Liver (tissue), 3 donors: ENCODE results near the gene APOBEC3F.

ENCODE experiments used
- ATF3 ChIP-seq: IDR thresholded peaks from 2 replicates; pipeline ENCODE4 v1.6.1; 2016; ENCODE audit warnings: antibody characterized with exemption
- CTCF ChIP-seq: fragments of 150-350 bp; IDR thresholded peaks from 2 replicates; pipeline ENCODE4 v1.5.1; 2017; ENCODE audit warnings: improper control_type of control experiment, low read depth, low read length; ENCODE audit not compliant: missing input control
- GABPA ChIP-seq, 2 donors: IDR thresholded peaks in 1 of 2; conservative IDR thresholded peaks in 1 of 2; 2 replicates each; pipeline ENCODE4 v1.6.1; 2016; ENCODE audit warnings: antibody characterized with exemption in 2 of 2, mild to moderate bottlenecking in 1 of 2, moderate library complexity in 1 of 2
- REST ChIP-seq: IDR thresholded peaks from 2 replicates; pipeline ENCODE4 v1.6.1; 2016; ENCODE audit warnings: antibody characterized with exemption, mild to moderate bottlenecking
- TAF1 ChIP-seq: conservative IDR thresholded peaks from 2 replicates; pipeline ENCODE4 v1.6.1; 2016; ENCODE audit warnings: antibody characterized with exemption, mild to moderate bottlenecking
- TF ChIP-seq, protein P1 (sequence below): IDR thresholded peaks from 2 replicates; pipeline ENCODE4 v1.6.1; 2016; ENCODE audit warnings: antibody characterized with exemption
- donor health status: healthy.
- donor health status: healthy.

DNA sequence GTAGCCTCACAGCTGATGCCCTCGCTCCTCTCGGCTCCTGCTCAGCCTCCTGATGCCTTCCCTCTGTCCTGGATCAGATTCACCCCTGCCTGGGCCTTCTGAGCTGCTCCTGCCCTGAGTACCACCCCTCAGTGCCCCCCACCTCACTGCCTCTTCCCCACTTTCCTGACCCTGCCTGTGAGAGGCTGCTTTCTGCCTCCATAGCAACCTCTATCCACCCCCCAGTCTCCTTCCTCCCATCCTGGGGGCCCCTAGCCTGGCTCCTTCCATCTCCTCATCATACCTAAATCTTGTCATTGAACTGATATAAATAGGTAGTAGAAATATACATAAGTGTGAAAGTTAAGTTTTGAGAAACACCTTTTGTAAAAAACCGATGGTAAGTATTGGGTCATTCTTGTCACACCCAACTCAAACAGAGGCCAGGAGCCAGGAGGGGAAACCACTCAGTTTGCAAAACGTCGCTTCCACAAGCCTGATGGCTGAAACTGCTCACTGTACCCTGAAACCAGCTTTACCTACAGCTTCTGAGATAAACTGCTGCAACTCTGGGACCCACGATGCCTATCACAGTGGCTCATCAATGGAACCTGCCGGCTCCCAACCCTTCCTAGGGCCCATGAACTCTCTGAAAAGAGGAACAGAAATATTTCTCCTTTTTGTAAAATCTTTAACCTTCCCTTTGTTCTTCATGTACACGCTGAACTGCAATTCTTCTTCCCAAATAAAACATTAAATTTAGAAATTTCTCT is 51.6 kb downstream of the APOBEC3F start:
- TF ChIP-seq CTCF (no peak), TAF1 (no peak), REST (no peak), GABPA (IDR thresholded peaks at IDR 0.05 in 1 of 2, conservative IDR thresholded peaks at IDR 0.05 in 1 of 2) (no peak), ATF3 (no peak)
- TF ChIP-seq, protein P1, sequence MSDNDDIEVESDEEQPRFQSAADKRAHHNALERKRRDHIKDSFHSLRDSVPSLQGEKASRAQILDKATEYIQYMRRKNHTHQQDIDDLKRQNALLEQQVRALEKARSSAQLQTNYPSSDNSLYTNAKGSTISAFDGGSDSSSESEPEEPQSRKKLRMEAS, result no peak
